ENCODE measurements around the gene PPP6R2. TPM values are rescaled to one million over a fixed set of nuclear protein-coding genes. Genes with fewer than 3 reads are reported as not detected.

Gene PPP6R2
- total RNA-seq, 1 experiment from 2014 or later = 42.6 TPM

GRCh38 chr22:50338042-50338573 lies 5.0 kb upstream of the PPP6R2 start:
- Histone ChIP-seq H3K4ac (ENCODE audit: low read depth, low read length) (no peak overlapping the region), H2BK120ac (ENCODE audit: low read depth, low read length, poor library complexity, severe bottlenecking) (no peak overlapping the region), H2BK5ac (ENCODE audit: insufficient read length, low read length) (no peak overlapping the region), H4K20me1 (ENCODE audit: control insufficient read depth, insufficient read depth, insufficient read length) (no peaks in the 10 kb centered on the region), H3K79me2 (ENCODE audit: insufficient read depth, low read length) (no peaks in the 10 kb centered on the region), H2AFZ (ENCODE audit: low read length) (no peak overlapping the region), H2AK5ac (ENCODE audit: insufficient read length, low read length) (no peak overlapping the region), H4K8ac (replicated peaks; ENCODE audit: insufficient read length, low read depth, low read length) (peak overlapping the region; percentile 1), H3K9me3 (ENCODE audit: control insufficient read depth, low read depth, low read length) (no peaks in the 10 kb centered on the region), H2BK20ac (ENCODE audit: low read depth, low read length, poor library complexity, severe bottlenecking) (no peak overlapping the region), H3K79me1 (ENCODE audit: insufficient read depth, low read depth, low read length, poor library complexity, severe bottlenecking) (no peaks in the 10 kb centered on the region), H3K56ac (ENCODE audit: insufficient read length, low read depth, low read length) (no peak overlapping the region), H4K5ac (ENCODE audit: insufficient read length, low read depth, low read length) (peak overlapping the region; percentile 1), H3K4me2 (ENCODE audit: insufficient read depth, insufficient read length, low read length) (no peak overlapping the region), H3K27me3 (ENCODE audit: insufficient read depth, low read length) (no peaks in the 10 kb centered on the region), H3K18ac (ENCODE audit: insufficient read length, low read depth, low read length) (peak overlapping the region; percentile 4), H3K27ac (ENCODE audit: insufficient read length, low read depth, low read length) (no peak overlapping the region), H3K4me1 (ENCODE audit: insufficient read depth, low read length) (no peaks in the 10 kb centered on the region), H2BK12ac (ENCODE audit: insufficient read length, low read depth, low read length) (no peak overlapping the region), H3K23ac (ENCODE audit: insufficient read length, low read depth, low read length) (peak overlapping the region; percentile 5), H3K14ac (ENCODE audit: insufficient read depth, low read length) (no peak overlapping the region), H4K91ac (ENCODE audit: insufficient read length, low read depth, low read length) (no peak overlapping the region), H3K23me2 (ENCODE audit: insufficient read length, low read depth, low read length, poor library complexity, severe bottlenecking) (peaks cover 9% of the 10 kb centered on the region), H2BK15ac (ENCODE audit: low read depth, low read length) (no peak overlapping the region), H3T11ph (ENCODE audit: low read length) (no peak overlapping the region), H3K9ac (ENCODE audit: extremely low read depth, insufficient read length, low read length) (no peak overlapping the region)
- TF ChIP-seq, protein P1, sequence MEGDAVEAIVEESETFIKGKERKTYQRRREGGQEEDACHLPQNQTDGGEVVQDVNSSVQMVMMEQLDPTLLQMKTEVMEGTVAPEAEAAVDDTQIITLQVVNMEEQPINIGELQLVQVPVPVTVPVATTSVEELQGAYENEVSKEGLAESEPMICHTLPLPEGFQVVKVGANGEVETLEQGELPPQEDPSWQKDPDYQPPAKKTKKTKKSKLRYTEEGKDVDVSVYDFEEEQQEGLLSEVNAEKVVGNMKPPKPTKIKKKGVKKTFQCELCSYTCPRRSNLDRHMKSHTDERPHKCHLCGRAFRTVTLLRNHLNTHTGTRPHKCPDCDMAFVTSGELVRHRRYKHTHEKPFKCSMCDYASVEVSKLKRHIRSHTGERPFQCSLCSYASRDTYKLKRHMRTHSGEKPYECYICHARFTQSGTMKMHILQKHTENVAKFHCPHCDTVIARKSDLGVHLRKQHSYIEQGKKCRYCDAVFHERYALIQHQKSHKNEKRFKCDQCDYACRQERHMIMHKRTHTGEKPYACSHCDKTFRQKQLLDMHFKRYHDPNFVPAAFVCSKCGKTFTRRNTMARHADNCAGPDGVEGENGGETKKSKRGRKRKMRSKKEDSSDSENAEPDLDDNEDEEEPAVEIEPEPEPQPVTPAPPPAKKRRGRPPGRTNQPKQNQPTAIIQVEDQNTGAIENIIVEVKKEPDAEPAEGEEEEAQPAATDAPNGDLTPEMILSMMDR (conservative IDR thresholded peaks at IDR 0.05) = no peak
- no peaks in the 10 kb centered on the region; a peak in 1 of 7 replicates for H3K36me3 Mint-ChIP-seq (ENCODE audit: insufficient read depth in 1 of 3, low read depth in 3 of 3)
- no peak for DNase-seq
- no peaks in the 10 kb centered on the region for H3K4me1 Mint-ChIP-seq
- no peaks in the 10 kb centered on the region for H3K9me3 Mint-ChIP-seq
- no peak overlapping the region for H3K4me3 Mint-ChIP-seq
- WGBS (ENCODE audit: extremely low coverage, insufficient read length, low lambda C conversion rate) = 100% methylated on average over 5 of the region's 5 CpGs
- no peaks in the 10 kb centered on the region; the same call in none of the 2 replicates for H3K27me3 Mint-ChIP-seq (ENCODE audit: low read depth)
- no peak overlapping the region for H3K27ac Mint-ChIP-seq

Data from H9 (cell line).